ENCODE data around the gene VTI1A. TPM values are rescaled to one million over a fixed set of nuclear protein-coding genes. Genes with fewer than 3 reads are reported as not detected.

Gene VTI1A
- polyA plus RNA-seq, 1 of the 3 experiments (the other 2 are of a cell fraction) = 8.3 TPM

DNA sequence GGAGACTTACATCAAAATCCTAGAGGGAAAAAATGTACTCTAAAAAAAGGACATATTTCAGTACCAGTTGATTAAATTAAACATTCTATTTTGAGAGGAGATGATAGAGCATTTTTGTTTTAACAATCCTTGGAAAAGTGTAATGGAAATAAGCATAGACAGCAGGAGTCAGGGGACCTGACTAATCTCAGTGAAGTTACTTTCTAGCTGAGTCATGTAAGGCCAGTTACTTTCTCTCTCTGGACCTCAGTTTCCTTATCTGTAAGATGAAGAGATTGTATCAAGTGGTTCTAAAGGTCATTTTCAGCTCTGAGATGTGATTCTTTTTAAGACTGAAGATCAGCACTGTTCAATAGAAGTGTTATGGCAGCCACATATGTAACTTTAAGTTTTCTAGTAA lies 44.1 kb downstream of the VTI1A start:
- Histone ChIP-seq H2AFZ (ENCODE audit: low read depth) (no peak overlapping the region), H3K9me3 (no peaks in the 10 kb centered on the region), H3K36me3 (replicated peaks in 1 of 2; ENCODE audit: control insufficient read depth in 1 of 2, insufficient read depth in 2 of 2, low read length in 1 of 2) (no peaks in the 10 kb centered on the region), H3K4me1 (ENCODE audit: control insufficient read depth in 1 of 2, insufficient read depth in 2 of 2, low read depth in 1 of 2, low read length in 1 of 2) (peaks cover 12 to 15% of the 10 kb centered on the region in 2 experiments; a peak in 3 of 4 replicates), H3K4me2 (peak overlapping the region; percentile 49), H3F3A (replicated peaks; ENCODE audit: insufficient read depth) (peaks cover 12% of the 10 kb centered on the region), H3K27me3 (ENCODE audit: insufficient read depth) (no peaks in the 10 kb centered on the region), H3K27ac (ENCODE audit: low read depth in 2 of 2, low read length in 1 of 2) (peak overlapping the region in 1 of 2 experiments; percentile 42; a peak in 1 of 4 replicates), H3K4me3 (ENCODE audit: low read depth in 2 of 2, low read length in 1 of 2) (no peak overlapping the region), H3K79me2 (ENCODE audit: insufficient read depth) (no peaks in the 10 kb centered on the region; the same call in 1 of the 2 replicates), H3K9me2 (no peaks in the 10 kb centered on the region), H3K9ac (no peak overlapping the region), H4K20me1 (ENCODE audit: insufficient read depth) (no peaks in the 10 kb centered on the region)
- TF ChIP-seq, protein P1, sequence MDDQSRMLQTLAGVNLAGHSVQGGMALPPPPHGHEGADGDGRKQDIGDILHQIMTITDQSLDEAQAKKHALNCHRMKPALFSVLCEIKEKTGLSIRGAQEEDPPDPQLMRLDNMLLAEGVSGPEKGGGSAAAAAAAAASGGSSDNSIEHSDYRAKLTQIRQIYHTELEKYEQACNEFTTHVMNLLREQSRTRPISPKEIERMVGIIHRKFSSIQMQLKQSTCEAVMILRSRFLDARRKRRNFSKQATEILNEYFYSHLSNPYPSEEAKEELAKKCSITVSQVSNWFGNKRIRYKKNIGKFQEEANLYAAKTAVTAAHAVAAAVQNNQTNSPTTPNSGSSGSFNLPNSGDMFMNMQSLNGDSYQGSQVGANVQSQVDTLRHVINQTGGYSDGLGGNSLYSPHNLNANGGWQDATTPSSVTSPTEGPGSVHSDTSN (IDR thresholded peaks at IDR 0.05) = 0 out of 2 replicates have a peak, but pooled peaks have one; percentile 21
- TF ChIP-seq JUND (IDR thresholded peaks at IDR 0.05) (peak; percentile 27; the same call in 1 of the 2 replicates), TCF12 (IDR thresholded peaks at IDR 0.05) (peak; percentile 13; the same call in 1 of the 2 replicates), RCOR1 (IDR thresholded peaks at IDR 0.05; ENCODE audit: low read length) (no peak)
- TF ChIP-seq, protein P2, sequence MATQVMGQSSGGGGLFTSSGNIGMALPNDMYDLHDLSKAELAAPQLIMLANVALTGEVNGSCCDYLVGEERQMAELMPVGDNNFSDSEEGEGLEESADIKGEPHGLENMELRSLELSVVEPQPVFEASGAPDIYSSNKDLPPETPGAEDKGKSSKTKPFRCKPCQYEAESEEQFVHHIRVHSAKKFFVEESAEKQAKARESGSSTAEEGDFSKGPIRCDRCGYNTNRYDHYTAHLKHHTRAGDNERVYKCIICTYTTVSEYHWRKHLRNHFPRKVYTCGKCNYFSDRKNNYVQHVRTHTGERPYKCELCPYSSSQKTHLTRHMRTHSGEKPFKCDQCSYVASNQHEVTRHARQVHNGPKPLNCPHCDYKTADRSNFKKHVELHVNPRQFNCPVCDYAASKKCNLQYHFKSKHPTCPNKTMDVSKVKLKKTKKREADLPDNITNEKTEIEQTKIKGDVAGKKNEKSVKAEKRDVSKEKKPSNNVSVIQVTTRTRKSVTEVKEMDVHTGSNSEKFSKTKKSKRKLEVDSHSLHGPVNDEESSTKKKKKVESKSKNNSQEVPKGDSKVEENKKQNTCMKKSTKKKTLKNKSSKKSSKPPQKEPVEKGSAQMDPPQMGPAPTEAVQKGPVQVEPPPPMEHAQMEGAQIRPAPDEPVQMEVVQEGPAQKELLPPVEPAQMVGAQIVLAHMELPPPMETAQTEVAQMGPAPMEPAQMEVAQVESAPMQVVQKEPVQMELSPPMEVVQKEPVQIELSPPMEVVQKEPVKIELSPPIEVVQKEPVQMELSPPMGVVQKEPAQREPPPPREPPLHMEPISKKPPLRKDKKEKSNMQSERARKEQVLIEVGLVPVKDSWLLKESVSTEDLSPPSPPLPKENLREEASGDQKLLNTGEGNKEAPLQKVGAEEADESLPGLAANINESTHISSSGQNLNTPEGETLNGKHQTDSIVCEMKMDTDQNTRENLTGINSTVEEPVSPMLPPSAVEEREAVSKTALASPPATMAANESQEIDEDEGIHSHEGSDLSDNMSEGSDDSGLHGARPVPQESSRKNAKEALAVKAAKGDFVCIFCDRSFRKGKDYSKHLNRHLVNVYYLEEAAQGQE (IDR thresholded peaks at IDR 0.05; ENCODE audit: low read depth, low read length) = no peak
- POLR2A ChIA-PET = no interaction called here
- CTCF ChIA-PET = interaction anchor here (0.6 to 1.8 kb wide), 4 partner anchors 17 to 1072 kb away, joined by 3 to 5 read pairs (median 3); no protein-coding TSS in a partner anchor
- DNase-seq = no peak

DNA sequence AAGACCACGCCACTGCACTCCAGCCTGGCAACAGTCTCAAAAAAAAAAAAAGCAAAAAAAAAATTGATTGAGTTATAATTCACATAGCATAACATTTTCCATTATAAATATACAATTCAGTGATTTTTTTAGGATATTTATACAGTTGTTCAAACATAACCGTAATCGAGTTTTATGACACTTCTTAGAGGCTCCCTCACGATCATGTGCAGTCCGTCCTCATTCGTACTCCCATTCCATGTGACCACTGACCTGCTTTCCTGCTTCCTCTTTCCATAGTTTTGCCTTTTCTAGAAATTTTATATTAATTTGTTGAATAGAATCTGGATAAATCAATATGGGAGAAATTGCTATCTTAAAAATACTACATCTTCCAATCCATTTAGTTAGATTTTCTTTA lies 45.7 kb downstream of the VTI1A start:
- CTCF ChIA-PET = interaction anchor here (0.8 to 1.8 kb wide), 3 partner anchors 8 to 1071 kb away, joined by 3 to 5 read pairs (median 4); no protein-coding TSS in a partner anchor
- DNase-seq = no peak
- Histone ChIP-seq H3K27ac (ENCODE audit: low read depth in 2 of 2, low read length in 1 of 2) (no peak overlapping the region), H3K36me3 (replicated peaks in 1 of 2; ENCODE audit: control insufficient read depth in 1 of 2, insufficient read depth in 2 of 2, low read length in 1 of 2) (no peaks in the 10 kb centered on the region), H3K27me3 (ENCODE audit: insufficient read depth) (no peaks in the 10 kb centered on the region), H3K4me2 (no peak overlapping the region), H3F3A (replicated peaks; ENCODE audit: insufficient read depth) (peaks cover 12% of the 10 kb centered on the region), H2AFZ (ENCODE audit: low read depth) (no peak overlapping the region), H3K4me3 (ENCODE audit: low read depth in 2 of 2, low read length in 1 of 2) (no peak overlapping the region), H3K9me3 (no peaks in the 10 kb centered on the region), H3K9ac (no peak overlapping the region), H3K4me1 (ENCODE audit: control insufficient read depth in 1 of 2, insufficient read depth in 2 of 2, low read depth in 1 of 2, low read length in 1 of 2) (peaks cover 12 to 15% of the 10 kb centered on the region in 2 experiments; a peak in 3 of 4 replicates), H3K79me2 (ENCODE audit: insufficient read depth) (no peaks in the 10 kb centered on the region), H4K20me1 (ENCODE audit: insufficient read depth) (no peaks in the 10 kb centered on the region), H3K9me2 (no peaks in the 10 kb centered on the region)
- POLR2A ChIA-PET = no interaction called here
- WGBS (ENCODE audit: low lambda C conversion rate) = 97% methylated on average over 6 of the region's 6 CpGs
- TF ChIP-seq TCF12 (IDR thresholded peaks at IDR 0.05) (no peak), SIN3A (IDR thresholded peaks at IDR 0.05; ENCODE audit: borderline replicate concordance, low read depth, low read length) (no peak), CHD2 (IDR thresholded peaks at IDR 0.05; ENCODE audit: low read length, partially characterized antibody) (no peak), POLR2AphosphoS5 (IDR thresholded peaks at IDR 0.05; ENCODE audit: low read depth, low read length) (no peak), NFIC (IDR thresholded peaks at IDR 0.05; ENCODE audit: borderline replicate concordance) (no peak)
- TF ChIP-seq, protein P3, sequence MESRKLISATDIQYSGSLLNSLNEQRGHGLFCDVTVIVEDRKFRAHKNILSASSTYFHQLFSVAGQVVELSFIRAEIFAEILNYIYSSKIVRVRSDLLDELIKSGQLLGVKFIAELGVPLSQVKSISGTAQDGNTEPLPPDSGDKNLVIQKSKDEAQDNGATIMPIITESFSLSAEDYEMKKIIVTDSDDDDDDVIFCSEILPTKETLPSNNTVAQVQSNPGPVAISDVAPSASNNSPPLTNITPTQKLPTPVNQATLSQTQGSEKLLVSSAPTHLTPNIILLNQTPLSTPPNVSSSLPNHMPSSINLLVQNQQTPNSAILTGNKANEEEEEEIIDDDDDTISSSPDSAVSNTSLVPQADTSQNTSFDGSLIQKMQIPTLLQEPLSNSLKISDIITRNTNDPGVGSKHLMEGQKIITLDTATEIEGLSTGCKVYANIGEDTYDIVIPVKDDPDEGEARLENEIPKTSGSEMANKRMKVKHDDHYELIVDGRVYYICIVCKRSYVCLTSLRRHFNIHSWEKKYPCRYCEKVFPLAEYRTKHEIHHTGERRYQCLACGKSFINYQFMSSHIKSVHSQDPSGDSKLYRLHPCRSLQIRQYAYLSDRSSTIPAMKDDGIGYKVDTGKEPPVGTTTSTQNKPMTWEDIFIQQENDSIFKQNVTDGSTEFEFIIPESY (IDR thresholded peaks at IDR 0.05; ENCODE audit: borderline replicate concordance, low read depth) = no peak
- TF ChIP-seq, protein P4, sequence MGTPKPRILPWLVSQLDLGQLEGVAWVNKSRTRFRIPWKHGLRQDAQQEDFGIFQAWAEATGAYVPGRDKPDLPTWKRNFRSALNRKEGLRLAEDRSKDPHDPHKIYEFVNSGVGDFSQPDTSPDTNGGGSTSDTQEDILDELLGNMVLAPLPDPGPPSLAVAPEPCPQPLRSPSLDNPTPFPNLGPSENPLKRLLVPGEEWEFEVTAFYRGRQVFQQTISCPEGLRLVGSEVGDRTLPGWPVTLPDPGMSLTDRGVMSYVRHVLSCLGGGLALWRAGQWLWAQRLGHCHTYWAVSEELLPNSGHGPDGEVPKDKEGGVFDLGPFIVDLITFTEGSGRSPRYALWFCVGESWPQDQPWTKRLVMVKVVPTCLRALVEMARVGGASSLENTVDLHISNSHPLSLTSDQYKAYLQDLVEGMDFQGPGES (IDR thresholded peaks at IDR 0.05; ENCODE audit: low read depth, low read length) = no peak
- TF ChIP-seq, protein P2 (IDR thresholded peaks at IDR 0.05; ENCODE audit: low read depth, low read length) = no peak
- TF ChIP-seq, protein P5, sequence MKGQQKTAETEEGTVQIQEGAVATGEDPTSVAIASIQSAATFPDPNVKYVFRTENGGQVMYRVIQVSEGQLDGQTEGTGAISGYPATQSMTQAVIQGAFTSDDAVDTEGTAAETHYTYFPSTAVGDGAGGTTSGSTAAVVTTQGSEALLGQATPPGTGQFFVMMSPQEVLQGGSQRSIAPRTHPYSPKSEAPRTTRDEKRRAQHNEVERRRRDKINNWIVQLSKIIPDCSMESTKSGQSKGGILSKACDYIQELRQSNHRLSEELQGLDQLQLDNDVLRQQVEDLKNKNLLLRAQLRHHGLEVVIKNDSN (IDR thresholded peaks at IDR 0.05; ENCODE audit: borderline replicate concordance, low read depth) = no peak
- TF ChIP-seq, protein P6, sequence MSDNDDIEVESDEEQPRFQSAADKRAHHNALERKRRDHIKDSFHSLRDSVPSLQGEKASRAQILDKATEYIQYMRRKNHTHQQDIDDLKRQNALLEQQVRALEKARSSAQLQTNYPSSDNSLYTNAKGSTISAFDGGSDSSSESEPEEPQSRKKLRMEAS (IDR thresholded peaks at IDR 0.05; ENCODE audit: low read depth) = no peak
